A549 (cell line): ENCODE data around the gene HIVEP3.

Experiments used
- CBX8 ChIP-seq: fragments of 200-600 bp; sonication (generic); IDR thresholded peaks from 2 replicates; pipeline ENCODE4 v1.6.1; 2016
- HOXA7 ChIP-seq: fragments of 250-450 bp; sonication (Bioruptor Pico); IDR thresholded peaks from 2 replicates; pipeline ENCODE4 v1.5.0; 2020; ENCODE audit warnings: mild to moderate bottlenecking, moderate library complexity
- POLR2A ChIP-seq: IDR thresholded peaks from 2 replicates; pipeline ENCODE4 v1.6.1; 2012; ENCODE audit warnings: mild to moderate bottlenecking, low read length
- RAD21 ChIP-seq, 2 experiments: fragments of >200 bp in 1 of 2; sonication (Bioruptor Twin) in 1 of 2; formaldehyde crosslinking in 1 of 2; IDR thresholded peaks in 1 of 2; conservative IDR thresholded peaks in 1 of 2; 2 replicates in 1 of 2; 3 replicates in 1 of 2; pipeline ENCODE4 v1.6.1; 2012 to 2018; ENCODE audit warnings: inconsistent platforms in 1 of 2
- RFX5 ChIP-seq: fragments of 450-650 bp; IDR thresholded peaks from 2 replicates; pipeline ENCODE4 v1.7.1; 2014; ENCODE audit warnings: antibody characterized with exemption, mild to moderate bottlenecking, moderate library complexity
- SREBF2 ChIP-seq: fragments of 450-650 bp; IDR thresholded peaks from 2 replicates; pipeline ENCODE4 v1.6.1; 2014; ENCODE audit warnings: mild to moderate bottlenecking, moderate library complexity
- USF2 ChIP-seq: fragments of 450-650 bp; IDR thresholded peaks from 2 replicates; pipeline ENCODE4 v1.6.1; 2014; ENCODE audit warnings: antibody characterized with exemption
- TF ChIP-seq, protein P1 (sequence below): fragments of 200-600 bp; sonication (generic); IDR thresholded peaks from 2 replicates; pipeline ENCODE4 v1.6.1; 2016; ENCODE audit warnings: antibody characterized with exemption, mild to moderate bottlenecking, moderate library complexity
- TF ChIP-seq, protein P2 (sequence below): fragments of >200 bp; sonication (Bioruptor Twin); formaldehyde crosslinking; IDR thresholded peaks from 3 replicates; pipeline ENCODE4 v1.5.1; 2016

- TF ChIP-seq, protein P1, sequence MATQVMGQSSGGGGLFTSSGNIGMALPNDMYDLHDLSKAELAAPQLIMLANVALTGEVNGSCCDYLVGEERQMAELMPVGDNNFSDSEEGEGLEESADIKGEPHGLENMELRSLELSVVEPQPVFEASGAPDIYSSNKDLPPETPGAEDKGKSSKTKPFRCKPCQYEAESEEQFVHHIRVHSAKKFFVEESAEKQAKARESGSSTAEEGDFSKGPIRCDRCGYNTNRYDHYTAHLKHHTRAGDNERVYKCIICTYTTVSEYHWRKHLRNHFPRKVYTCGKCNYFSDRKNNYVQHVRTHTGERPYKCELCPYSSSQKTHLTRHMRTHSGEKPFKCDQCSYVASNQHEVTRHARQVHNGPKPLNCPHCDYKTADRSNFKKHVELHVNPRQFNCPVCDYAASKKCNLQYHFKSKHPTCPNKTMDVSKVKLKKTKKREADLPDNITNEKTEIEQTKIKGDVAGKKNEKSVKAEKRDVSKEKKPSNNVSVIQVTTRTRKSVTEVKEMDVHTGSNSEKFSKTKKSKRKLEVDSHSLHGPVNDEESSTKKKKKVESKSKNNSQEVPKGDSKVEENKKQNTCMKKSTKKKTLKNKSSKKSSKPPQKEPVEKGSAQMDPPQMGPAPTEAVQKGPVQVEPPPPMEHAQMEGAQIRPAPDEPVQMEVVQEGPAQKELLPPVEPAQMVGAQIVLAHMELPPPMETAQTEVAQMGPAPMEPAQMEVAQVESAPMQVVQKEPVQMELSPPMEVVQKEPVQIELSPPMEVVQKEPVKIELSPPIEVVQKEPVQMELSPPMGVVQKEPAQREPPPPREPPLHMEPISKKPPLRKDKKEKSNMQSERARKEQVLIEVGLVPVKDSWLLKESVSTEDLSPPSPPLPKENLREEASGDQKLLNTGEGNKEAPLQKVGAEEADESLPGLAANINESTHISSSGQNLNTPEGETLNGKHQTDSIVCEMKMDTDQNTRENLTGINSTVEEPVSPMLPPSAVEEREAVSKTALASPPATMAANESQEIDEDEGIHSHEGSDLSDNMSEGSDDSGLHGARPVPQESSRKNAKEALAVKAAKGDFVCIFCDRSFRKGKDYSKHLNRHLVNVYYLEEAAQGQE = no peak
- TF ChIP-seq RFX5 (no peak), POLR2A (no peak), CBX8 (no peak), SREBF2 (no peak), HOXA7 (CRISPR knock-in tag) (no peak), RAD21 (conservative IDR thresholded peaks at IDR 0.05 in 1 of 2, IDR thresholded peaks at IDR 0.05 in 1 of 2) (no peak), USF2 (no peak)
- TF ChIP-seq, protein P2, sequence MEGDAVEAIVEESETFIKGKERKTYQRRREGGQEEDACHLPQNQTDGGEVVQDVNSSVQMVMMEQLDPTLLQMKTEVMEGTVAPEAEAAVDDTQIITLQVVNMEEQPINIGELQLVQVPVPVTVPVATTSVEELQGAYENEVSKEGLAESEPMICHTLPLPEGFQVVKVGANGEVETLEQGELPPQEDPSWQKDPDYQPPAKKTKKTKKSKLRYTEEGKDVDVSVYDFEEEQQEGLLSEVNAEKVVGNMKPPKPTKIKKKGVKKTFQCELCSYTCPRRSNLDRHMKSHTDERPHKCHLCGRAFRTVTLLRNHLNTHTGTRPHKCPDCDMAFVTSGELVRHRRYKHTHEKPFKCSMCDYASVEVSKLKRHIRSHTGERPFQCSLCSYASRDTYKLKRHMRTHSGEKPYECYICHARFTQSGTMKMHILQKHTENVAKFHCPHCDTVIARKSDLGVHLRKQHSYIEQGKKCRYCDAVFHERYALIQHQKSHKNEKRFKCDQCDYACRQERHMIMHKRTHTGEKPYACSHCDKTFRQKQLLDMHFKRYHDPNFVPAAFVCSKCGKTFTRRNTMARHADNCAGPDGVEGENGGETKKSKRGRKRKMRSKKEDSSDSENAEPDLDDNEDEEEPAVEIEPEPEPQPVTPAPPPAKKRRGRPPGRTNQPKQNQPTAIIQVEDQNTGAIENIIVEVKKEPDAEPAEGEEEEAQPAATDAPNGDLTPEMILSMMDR = no peak
These were observed 296.3 kb downstream of the HIVEP3 start for GRCh38 chr1:41622402-41622801.
